A549 (cell line): ENCODE results near the gene NTM. TPM values are rescaled to one million over a fixed set of nuclear protein-coding genes. Genes with fewer than 3 reads are reported as not detected.

Experiments used
- ATAC-seq, 2 experiments: fragments of 200-7000 bp in 1 of 2; fragments of >200 bp in 1 of 2; cut with Nextera tagmentation in 1 of 2; cut with Tn5 transposase in 1 of 2; 3 replicates each; pipeline versions ENCODE4 v1.8.0 to v1.9.1; 2018 to 2020; ENCODE audit warnings: mild to moderate bottlenecking in 1 of 2, moderate library complexity in 1 of 2
- CTCF ChIA-PET: fragments of 300-600 bp; sonication (Branson Sonifier 250); formaldehyde crosslinking; extraction: SDS; loops from one replicate; lab custom pipeline; 2021; ENCODE audit warnings: antibody characterized with exemption, inconsistent platforms; lab: Yijun Ruan, JAX
- POLR2A ChIA-PET: fragments of 350-600 bp; formaldehyde crosslinking; extraction: SDS; loops from one replicate; lab custom pipeline; 2021; ENCODE audit warnings: antibody characterized with exemption, inconsistent platforms; lab: Yijun Ruan, JAX
- DNase-seq, 2 experiments: peaks; one replicate each; pipeline versions ENCODE4 v3.0.0 to v3.0.0-alpha.2; 2011 to 2016; ENCODE audit warnings: low read depth in 1 of 2, low spot score in 1 of 2
- FAIRE-seq: peaks from 2 replicates; lab custom pipeline; 2011; peaks lifted over from hg19 to GRCh38; lab: Jason Lieb, UNC
- H3K27ac ChIP-seq, 2 experiments: fragments of >200 bp; sonication (Bioruptor Twin); formaldehyde crosslinking; 3 replicates each; pipeline ENCODE4 v1.5.1; 2016 to 2017
- H3K4me1 ChIP-seq: fragments of >200 bp; sonication (Bioruptor Twin); formaldehyde crosslinking; 3 replicates; pipeline ENCODE4 v1.6.1; 2016
- H3K4me2 ChIP-seq: fragments of >200 bp; sonication (Bioruptor Twin); formaldehyde crosslinking; 3 replicates; pipeline ENCODE4 v1.6.1; 2016
- H3K4me3 ChIP-seq: fragments of >200 bp; sonication (Bioruptor Twin); formaldehyde crosslinking; 3 replicates; pipeline ENCODE4 v1.5.1; 2016
- H3K9me3 ChIP-seq: fragments of >200 bp; sonication (Bioruptor Twin); formaldehyde crosslinking; 3 replicates; pipeline ENCODE4 v1.6.1; 2016
- CBX2 ChIP-seq: fragments of 200-600 bp; sonication (generic); IDR thresholded peaks from 2 replicates; pipeline ENCODE4 v1.6.1; 2016; ENCODE audit warnings: low read depth, mild to moderate bottlenecking, borderline replicate concordance
- CHD4 ChIP-seq: fragments of 200-600 bp; sonication (generic); IDR thresholded peaks from 2 replicates; pipeline ENCODE4 v1.6.1; 2016; ENCODE audit warnings: antibody characterized with exemption, mild to moderate bottlenecking, borderline replicate concordance
- EHF ChIP-seq: fragments of 250-450 bp; sonication (Bioruptor Pico); IDR thresholded peaks from 2 replicates; pipeline ENCODE4 v1.5.0; 2020; ENCODE audit warnings: mild to moderate bottlenecking
- EP300 ChIP-seq, 2 experiments: fragments of >200 bp; sonication (Bioruptor Twin); formaldehyde crosslinking; IDR thresholded peaks; 2 replicates in 1 of 2; 3 replicates in 1 of 2; pipeline ENCODE4 v1.6.1; 2016 to 2017
- ESRRA ChIP-seq: fragments of 150-350 bp; IDR thresholded peaks from 2 replicates; pipeline ENCODE4 v1.6.1; 2014; ENCODE audit warnings: mild to moderate bottlenecking, low read length, borderline replicate concordance
- HOXA7 ChIP-seq: fragments of 250-450 bp; sonication (Bioruptor Pico); IDR thresholded peaks from 2 replicates; pipeline ENCODE4 v1.5.0; 2020; ENCODE audit warnings: mild to moderate bottlenecking, moderate library complexity
- HOXB13 ChIP-seq: fragments of 250-450 bp; sonication (Bioruptor Pico); IDR thresholded peaks from 2 replicates; pipeline ENCODE4 v1.5.0; 2020; ENCODE audit warnings: low read depth, mild to moderate bottlenecking, moderate library complexity
- JUNB ChIP-seq: fragments of >200 bp; sonication (Bioruptor Twin); formaldehyde crosslinking; IDR thresholded peaks from 2 replicates; pipeline ENCODE4 v1.6.1; 2016
- KDM5A ChIP-seq: fragments of 200-600 bp; sonication (generic); IDR thresholded peaks from 2 replicates; pipeline ENCODE4 v1.6.1; 2016; ENCODE audit warnings: antibody characterized with exemption, mild to moderate bottlenecking
- MAFK ChIP-seq: fragments of 450-650 bp; IDR thresholded peaks from 2 replicates; pipeline ENCODE4 v1.6.1; 2014; ENCODE audit not compliant: partially characterized antibody
- NFE2L2 ChIP-seq: fragments of 150-350 bp; conservative IDR thresholded peaks from 2 replicates; pipeline ENCODE4 v1.6.1; 2014; ENCODE audit warnings: low read length
- NPAS2 ChIP-seq: fragments of 250-450 bp; sonication (Bioruptor Pico); IDR thresholded peaks from 2 replicates; pipeline ENCODE4 v1.8.0; 2022; ENCODE audit warnings: mild to moderate bottlenecking, moderate library complexity, borderline replicate concordance
- PHF8 ChIP-seq: fragments of 200-600 bp; sonication (generic); IDR thresholded peaks from 2 replicates; pipeline ENCODE4 v1.6.1; 2016; ENCODE audit warnings: low read depth, mild to moderate bottlenecking, antibody characterized with exemption, moderate library complexity, borderline replicate concordance
- POLR2AphosphoS2 ChIP-seq: conservative IDR thresholded peaks from 2 replicates; pipeline ENCODE4 v1.6.1; 2012; ENCODE audit warnings: low read length, improper control_type of control experiment, inconsistent platforms
- RARB ChIP-seq: fragments of 250-450 bp; sonication (Bioruptor Pico); IDR thresholded peaks from 2 replicates; pipeline ENCODE4 v1.8.0; 2021; ENCODE audit warnings: mild to moderate bottlenecking, moderate library complexity
- RFX5 ChIP-seq: fragments of 450-650 bp; IDR thresholded peaks from 2 replicates; pipeline ENCODE4 v1.7.1; 2014; ENCODE audit warnings: antibody characterized with exemption, mild to moderate bottlenecking, moderate library complexity
- ZSCAN20 ChIP-seq: fragments of 250-450 bp; sonication (Bioruptor Pico); IDR thresholded peaks from 2 replicates; pipeline ENCODE4 v1.8.0; 2022; ENCODE audit warnings: mild to moderate bottlenecking, moderate library complexity
- WGBS: methylation state at CpG from one replicate; pipeline ENCODE4 v1.1.6; 2017; ENCODE audit errors: missing lambda C conversion rate; 5-methylcytosine and 5-hydroxymethylcytosine counted together
- polyA plus RNA-seq, 4 experiments: library from polyadenylated mRNA; depleted of rRNA in 3 of 4; stranded (reverse); fragments of >200 nt; fragmentation: RNase III in 1 of 4; extraction: RNeasy Plus Mini Kit Qiagen cat#74134 plus additional on column Dnase treatment in 1 of 4; gene quantifications; 2 replicates in 3 of 4; 3 replicates in 1 of 4; pipeline ENCODE4 v1.2.3, GENCODE V29; 2011 to 2017
- TF ChIP-seq, protein P1 (sequence below): fragments of 250-450 bp; sonication (Bioruptor Pico); IDR thresholded peaks from 2 replicates; pipeline ENCODE4 v1.5.0; 2021; ENCODE audit warnings: mild to moderate bottlenecking, moderate library complexity, borderline replicate concordance
- TF ChIP-seq, protein P2 (sequence below): fragments of >200 bp; sonication (Bioruptor Twin); formaldehyde crosslinking; IDR thresholded peaks from 2 replicates; pipeline ENCODE4 v1.6.1; 2016

The NTM gene
- polyA plus RNA-seq, 2 of the 4 experiments (the other 2 are of a cell fraction) = not detected

DNA sequence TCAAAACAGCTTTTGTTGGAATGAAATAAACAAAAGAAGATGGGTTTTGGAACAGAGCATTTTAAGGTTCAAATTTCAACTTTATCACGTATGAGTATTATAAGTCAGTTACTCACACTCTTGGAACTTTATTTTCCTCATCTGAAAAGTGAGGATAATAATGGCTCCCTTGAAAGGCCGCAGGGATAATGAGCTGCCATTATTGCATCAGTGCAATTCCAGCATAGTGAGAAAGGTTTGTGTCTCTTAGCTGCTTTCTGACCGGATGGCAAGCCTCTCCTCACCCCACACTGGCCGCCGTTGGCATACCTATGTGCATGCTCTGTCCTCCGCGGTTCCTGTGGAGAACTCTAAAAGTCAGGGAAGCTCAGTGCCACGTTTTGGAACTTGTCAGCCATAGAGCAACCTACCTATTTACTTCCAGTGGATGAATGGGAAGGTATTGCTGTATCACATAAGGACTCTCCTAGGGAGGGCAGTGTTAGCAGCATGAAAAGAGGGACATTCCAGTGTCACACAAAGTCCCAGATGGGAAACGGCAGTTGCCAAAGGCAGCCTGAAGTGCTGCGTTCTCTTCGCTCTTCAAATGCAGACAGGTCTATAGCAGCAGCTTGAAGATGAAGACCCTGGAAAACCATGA, 368.9 kb downstream of the NTM start (continued):
- TF ChIP-seq, protein P1, sequence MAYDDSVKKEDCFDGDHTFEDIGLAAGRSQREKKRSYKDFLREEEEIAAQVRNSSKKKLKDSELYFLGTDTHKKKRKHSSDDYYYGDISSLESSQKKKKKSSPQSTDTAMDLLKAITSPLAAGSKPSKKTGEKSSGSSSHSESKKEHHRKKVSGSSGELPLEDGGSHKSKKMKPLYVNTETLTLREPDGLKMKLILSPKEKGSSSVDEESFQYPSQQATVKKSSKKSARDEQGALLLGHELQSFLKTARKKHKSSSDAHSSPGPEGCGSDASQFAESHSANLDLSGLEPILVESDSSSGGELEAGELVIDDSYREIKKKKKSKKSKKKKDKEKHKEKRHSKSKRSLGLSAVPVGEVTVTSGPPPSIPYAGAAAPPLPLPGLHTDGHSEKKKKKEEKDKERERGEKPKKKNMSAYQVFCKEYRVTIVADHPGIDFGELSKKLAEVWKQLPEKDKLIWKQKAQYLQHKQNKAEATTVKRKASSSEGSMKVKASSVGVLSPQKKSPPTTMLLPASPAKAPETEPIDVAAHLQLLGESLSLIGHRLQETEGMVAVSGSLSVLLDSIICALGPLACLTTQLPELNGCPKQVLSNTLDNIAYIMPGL (CRISPR knock-in tag) = no peak
- TF ChIP-seq RARB (CRISPR knock-in tag) (no peak), ESRRA (no peak), EP300 (IDR thresholded peaks at IDR 0.05) (no peak)

DNA sequence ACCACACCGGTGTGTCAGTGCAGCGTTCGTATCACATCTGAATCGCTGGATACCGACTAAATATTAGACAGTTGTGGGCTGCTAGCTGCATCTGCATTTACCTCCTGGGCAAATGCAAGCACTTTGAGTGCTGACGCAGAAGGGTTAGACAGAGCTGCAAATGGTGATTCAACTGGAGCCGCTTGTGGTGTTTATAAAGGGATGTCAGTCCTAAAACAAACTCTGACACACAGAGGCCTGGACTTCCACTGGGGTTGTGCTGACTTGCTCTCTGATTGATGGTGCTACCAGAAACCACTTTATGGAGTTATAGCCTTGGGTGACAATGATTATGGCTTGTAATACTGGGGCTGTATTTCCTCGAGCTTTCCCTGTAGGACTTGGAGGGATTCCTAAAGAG, 374.4 kb downstream of the NTM start:
- ATAC-seq = no peak
- FAIRE-seq = no peak
- Histone ChIP-seq H3K4me1 (no peaks in the 10 kb centered on the region), H3K27ac (no peak overlapping the region), H3K4me3 (no peak overlapping the region), H3K4me2 (no peak overlapping the region), H3K9me3 (no peaks in the 10 kb centered on the region)
- TF ChIP-seq NFE2L2 = no peak
- TF ChIP-seq NPAS2 (CRISPR knock-in tag) = no peak
- no peak for TF ChIP-seq JUNB
- TF ChIP-seq PHF8 = no peak
- TF ChIP-seq HOXA7 (CRISPR knock-in tag) = no peak
- TF ChIP-seq CHD4 = no peak
- no peak for TF ChIP-seq KDM5A
- TF ChIP-seq EHF (CRISPR knock-in tag) = no peak
- TF ChIP-seq ZSCAN20 (CRISPR knock-in tag) = no peak
- TF ChIP-seq POLR2AphosphoS2 = no peak
- TF ChIP-seq CBX2 = no peak
- no peak for TF ChIP-seq HOXB13
- POLR2A ChIA-PET = no interaction called here
- WGBS = 10% methylated on average over 4 of the region's 8 CpGs
- CTCF ChIA-PET = no interaction called here
- DNase-seq = no peak

DNA sequence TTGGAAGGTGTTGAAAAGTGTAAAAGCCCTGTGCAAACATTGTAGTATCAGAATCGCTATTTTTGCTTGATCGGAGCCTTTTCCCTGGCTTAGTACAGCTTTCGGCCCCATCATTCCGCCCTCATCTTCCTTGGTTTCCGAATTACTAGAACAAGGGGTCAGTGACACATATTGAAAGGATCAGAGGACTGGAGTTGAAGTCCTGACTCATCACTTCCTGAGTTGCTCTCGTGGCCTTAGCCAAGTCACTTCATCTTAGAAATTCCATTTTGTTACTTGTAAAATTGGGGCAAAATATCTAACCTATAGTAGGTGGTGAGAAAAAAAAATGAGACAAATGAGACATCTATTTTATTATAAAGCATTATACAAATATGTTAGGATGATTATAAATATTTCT, 375.0 kb downstream of the NTM start:
- H3K4me3 ChIP-seq = no peak overlapping the region
- no peaks in the 10 kb centered on the region for H3K4me1 ChIP-seq
- ATAC-seq = no peak
- FAIRE-seq = no peak
- CTCF ChIA-PET = no interaction called here
- no peaks in the 10 kb centered on the region for H3K9me3 ChIP-seq
- POLR2A ChIA-PET = no interaction called here
- H3K4me2 ChIP-seq = no peak overlapping the region
- WGBS = 26% methylated on average over 6 of the region's 6 CpGs
- TF ChIP-seq PHF8 (no peak), MAFK (peak; percentile 25)
- H3K27ac ChIP-seq = no peak overlapping the region
- no peak for DNase-seq

DNA sequence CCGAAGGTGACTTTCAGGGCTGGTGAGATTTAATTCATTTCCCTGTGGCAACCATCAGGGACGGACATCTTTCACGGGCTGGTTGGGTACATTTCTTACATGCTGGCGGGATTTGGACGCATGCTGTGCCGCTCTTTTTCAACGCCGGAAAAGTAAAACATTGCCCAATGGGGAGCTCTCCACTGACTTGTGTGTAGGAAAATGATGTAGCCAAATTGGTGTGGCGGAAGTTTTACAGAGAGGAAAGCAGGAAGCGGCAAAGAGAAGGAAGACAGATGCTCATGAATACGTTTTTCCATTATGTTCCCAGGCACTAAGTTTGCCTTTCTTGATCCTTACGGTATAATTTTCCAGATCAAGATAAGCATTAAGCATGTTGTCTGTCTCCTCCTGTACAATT, 375.8 kb downstream of the NTM start:
- Histone ChIP-seq H3K9me3 (no peaks in the 10 kb centered on the region), H3K4me3 (no peak overlapping the region), H3K4me2 (no peak overlapping the region), H3K27ac (no peak overlapping the region), H3K4me1 (no peaks in the 10 kb centered on the region)
- no peak for DNase-seq
- ATAC-seq = no peak
- ChIA-PET CTCF (no interaction called here), POLR2A (no interaction called here)
- no peak for FAIRE-seq
- TF ChIP-seq RFX5 (no peak), ZSCAN20 (CRISPR knock-in tag) (no peak)
- TF ChIP-seq, protein P2, sequence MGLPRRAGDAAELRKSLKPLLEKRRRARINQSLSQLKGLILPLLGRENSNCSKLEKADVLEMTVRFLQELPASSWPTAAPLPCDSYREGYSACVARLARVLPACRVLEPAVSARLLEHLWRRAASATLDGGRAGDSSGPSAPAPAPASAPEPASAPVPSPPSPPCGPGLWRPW = no peak
- WGBS = 55% methylated on average over 12 of the region's 12 CpGs
